Osteoblast (primary cell): ENCODE results near the gene ADGRG4. TPM values are rescaled to one million over a fixed set of nuclear protein-coding genes. Genes with fewer than 3 reads are reported as not detected.

ENCODE experiments used
- DNase-seq: peaks from one replicate; pipeline ENCODE4 v3.0.0; 2011; ENCODE audit warnings: low spot score, mixed read lengths; ENCODE audit not compliant: insufficient read length; ENCODE audit errors: missing footprints
- H2AFZ ChIP-seq: 2 replicates; pipeline ENCODE4 v1.6.0; 2011; ENCODE audit warnings: mild to moderate bottlenecking, low read length
- H3K27ac ChIP-seq: 2 replicates; pipeline ENCODE4 v1.5.1; 2011; ENCODE audit warnings: mild to moderate bottlenecking, low read depth, low read length, moderate library complexity
- H3K27me3 ChIP-seq: 2 replicates; pipeline ENCODE4 v1.6.0; 2012; ENCODE audit warnings: mild to moderate bottlenecking, control low read depth, inconsistent platforms, low read length, moderate library complexity; ENCODE audit not compliant: insufficient read depth
- H3K36me3 ChIP-seq: 2 replicates; pipeline ENCODE4 v1.5.1; 2011; ENCODE audit warnings: mild to moderate bottlenecking, low read length, control low read depth, moderate library complexity; ENCODE audit not compliant: insufficient read depth
- H3K4me1 ChIP-seq: 2 replicates; pipeline ENCODE4 v1.5.1; 2011; ENCODE audit warnings: mild to moderate bottlenecking, low read length, control low read depth, moderate library complexity; ENCODE audit not compliant: insufficient read depth
- H3K4me2 ChIP-seq: 2 replicates; pipeline ENCODE4 v1.6.0; 2011; ENCODE audit warnings: mild to moderate bottlenecking, low read length; ENCODE audit not compliant: insufficient read depth
- H3K4me3 ChIP-seq: fragments of 200-600 bp; sonication (generic); 3 replicates; pipeline ENCODE4 v1.5.1; 2012; ENCODE audit warnings: mild to moderate bottlenecking, low read length, inconsistent platforms; ENCODE audit not compliant: insufficient read depth
- H3K79me2 ChIP-seq: 2 replicates; pipeline ENCODE4 v1.6.0; 2012; ENCODE audit warnings: mild to moderate bottlenecking, low read length, control low read depth, inconsistent platforms; ENCODE audit not compliant: insufficient read depth
- H3K9me3 ChIP-seq: 2 replicates; pipeline ENCODE4 v1.5.1; 2011; ENCODE audit warnings: low read depth, low read length, control low read depth
- H4K20me1 ChIP-seq: 2 replicates; pipeline ENCODE4 v1.6.0; 2012; ENCODE audit warnings: mild to moderate bottlenecking, low read length, control low read depth; ENCODE audit not compliant: insufficient read depth
- total RNA-seq: library from RNA; depleted of rRNA; stranded (reverse); fragments of >200 nt; gene quantifications from 2 replicates; pipeline ENCODE4 v1.2.3, GENCODE V29; 2012
- TF ChIP-seq, protein P1 (sequence below): IDR thresholded peaks from 2 replicates; pipeline ENCODE4 v1.5.1; 2011; ENCODE audit warnings: mild to moderate bottlenecking, low read depth, low read length, moderate library complexity; ENCODE audit errors: extremely low read depth

The ADGRG4 gene
- total RNA-seq, 1 donor, result not detected

DNA sequence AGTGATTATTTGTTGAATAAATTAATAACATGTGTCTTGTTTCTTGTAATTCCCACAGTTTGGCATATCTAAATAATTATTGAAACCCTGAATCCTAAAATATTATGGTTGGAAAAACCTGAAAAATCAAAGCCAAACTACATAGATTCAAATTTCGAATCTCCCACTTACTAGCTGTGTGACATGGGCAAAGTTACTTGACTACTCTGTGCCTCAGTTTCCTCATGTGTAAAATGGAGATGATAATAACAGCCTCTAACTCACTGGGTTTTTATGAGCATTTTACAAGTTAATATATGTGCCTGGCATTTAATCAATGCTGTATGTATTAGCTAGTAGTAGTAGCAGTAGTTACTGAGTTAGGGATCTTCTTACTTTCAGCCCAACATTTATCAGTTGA lies 152.4 kb downstream of the ADGRG4 start:
- Histone ChIP-seq H3K4me3 (no peak overlapping the region), H3K4me1 (no peaks in the 10 kb centered on the region), H3K4me2 (no peak overlapping the region), H3K27ac (no peak overlapping the region), H3K36me3 (no peaks in the 10 kb centered on the region), H4K20me1 (no peaks in the 10 kb centered on the region), H3K79me2 (no peaks in the 10 kb centered on the region), H2AFZ (no peak overlapping the region), H3K9me3 (no peaks in the 10 kb centered on the region), H3K27me3 (no peaks in the 10 kb centered on the region)
- TF ChIP-seq, protein P1, sequence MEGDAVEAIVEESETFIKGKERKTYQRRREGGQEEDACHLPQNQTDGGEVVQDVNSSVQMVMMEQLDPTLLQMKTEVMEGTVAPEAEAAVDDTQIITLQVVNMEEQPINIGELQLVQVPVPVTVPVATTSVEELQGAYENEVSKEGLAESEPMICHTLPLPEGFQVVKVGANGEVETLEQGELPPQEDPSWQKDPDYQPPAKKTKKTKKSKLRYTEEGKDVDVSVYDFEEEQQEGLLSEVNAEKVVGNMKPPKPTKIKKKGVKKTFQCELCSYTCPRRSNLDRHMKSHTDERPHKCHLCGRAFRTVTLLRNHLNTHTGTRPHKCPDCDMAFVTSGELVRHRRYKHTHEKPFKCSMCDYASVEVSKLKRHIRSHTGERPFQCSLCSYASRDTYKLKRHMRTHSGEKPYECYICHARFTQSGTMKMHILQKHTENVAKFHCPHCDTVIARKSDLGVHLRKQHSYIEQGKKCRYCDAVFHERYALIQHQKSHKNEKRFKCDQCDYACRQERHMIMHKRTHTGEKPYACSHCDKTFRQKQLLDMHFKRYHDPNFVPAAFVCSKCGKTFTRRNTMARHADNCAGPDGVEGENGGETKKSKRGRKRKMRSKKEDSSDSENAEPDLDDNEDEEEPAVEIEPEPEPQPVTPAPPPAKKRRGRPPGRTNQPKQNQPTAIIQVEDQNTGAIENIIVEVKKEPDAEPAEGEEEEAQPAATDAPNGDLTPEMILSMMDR, result no peak
- DNase-seq, result no peak

DNA sequence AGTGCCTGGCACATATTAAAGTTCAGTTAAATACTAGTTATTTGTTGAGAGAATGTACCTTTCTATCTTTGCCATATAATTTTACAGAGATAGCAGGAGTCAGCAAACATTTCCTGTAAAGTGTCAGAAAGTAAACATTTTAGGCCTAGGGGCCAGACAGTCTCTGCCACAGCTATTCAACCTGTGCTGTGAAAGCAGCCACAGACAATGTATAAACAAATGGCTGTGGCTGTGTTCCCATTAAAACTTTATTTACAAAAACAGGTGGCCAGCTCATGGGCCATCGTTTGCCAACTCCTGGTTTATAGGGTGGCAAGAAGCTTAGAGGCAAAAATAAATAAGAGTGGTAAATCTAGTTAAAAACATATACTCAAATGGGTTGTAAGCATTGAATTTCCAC lies 153.0 kb downstream of the ADGRG4 start:
- H3K27me3 ChIP-seq, result no peaks in the 10 kb centered on the region
- H3K27ac ChIP-seq, result no peak overlapping the region
- no peak overlapping the region for H3K4me3 ChIP-seq
- no peaks in the 10 kb centered on the region for H3K4me1 ChIP-seq
- no peak for DNase-seq
- no peak overlapping the region for H3K4me2 ChIP-seq
- TF ChIP-seq, protein P1, result no peak
- no peaks in the 10 kb centered on the region for H3K36me3 ChIP-seq
- no peak overlapping the region for H2AFZ ChIP-seq
- H4K20me1 ChIP-seq, result no peaks in the 10 kb centered on the region
- no peaks in the 10 kb centered on the region for H3K9me3 ChIP-seq
- no peaks in the 10 kb centered on the region for H3K79me2 ChIP-seq

DNA sequence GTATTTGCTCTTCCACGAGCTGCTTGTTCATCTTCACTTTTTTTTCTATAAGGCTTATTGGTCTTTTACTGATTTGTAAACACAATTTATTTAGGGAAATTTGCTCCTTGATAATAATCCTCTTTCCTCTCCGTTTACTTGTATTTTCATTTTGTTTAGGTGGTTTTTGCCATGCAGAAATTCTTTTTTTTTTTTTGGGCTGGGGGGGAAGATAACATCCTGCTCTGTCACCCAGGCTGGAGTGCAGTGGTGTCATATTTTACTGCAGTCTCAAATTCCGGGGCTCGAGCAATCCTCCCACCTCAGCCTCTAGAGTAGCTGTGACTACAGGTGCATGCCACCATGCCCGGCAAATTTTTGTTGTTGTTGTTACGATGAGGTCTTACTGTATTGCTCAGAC lies 155.4 kb downstream of the ADGRG4 start:
- TF ChIP-seq, protein P1, result no peak
- H3K4me3 ChIP-seq, result no peak overlapping the region
- H4K20me1 ChIP-seq, result no peaks in the 10 kb centered on the region
- H2AFZ ChIP-seq, result no peak overlapping the region
- H3K9me3 ChIP-seq, result no peaks in the 10 kb centered on the region
- no peak overlapping the region for H3K4me2 ChIP-seq
- no peaks in the 10 kb centered on the region for H3K27me3 ChIP-seq
- no peaks in the 10 kb centered on the region for H3K4me1 ChIP-seq
- DNase-seq, result no peak
- no peaks in the 10 kb centered on the region for H3K79me2 ChIP-seq
- H3K36me3 ChIP-seq, result no peaks in the 10 kb centered on the region
- H3K27ac ChIP-seq, result no peak overlapping the region

DNA sequence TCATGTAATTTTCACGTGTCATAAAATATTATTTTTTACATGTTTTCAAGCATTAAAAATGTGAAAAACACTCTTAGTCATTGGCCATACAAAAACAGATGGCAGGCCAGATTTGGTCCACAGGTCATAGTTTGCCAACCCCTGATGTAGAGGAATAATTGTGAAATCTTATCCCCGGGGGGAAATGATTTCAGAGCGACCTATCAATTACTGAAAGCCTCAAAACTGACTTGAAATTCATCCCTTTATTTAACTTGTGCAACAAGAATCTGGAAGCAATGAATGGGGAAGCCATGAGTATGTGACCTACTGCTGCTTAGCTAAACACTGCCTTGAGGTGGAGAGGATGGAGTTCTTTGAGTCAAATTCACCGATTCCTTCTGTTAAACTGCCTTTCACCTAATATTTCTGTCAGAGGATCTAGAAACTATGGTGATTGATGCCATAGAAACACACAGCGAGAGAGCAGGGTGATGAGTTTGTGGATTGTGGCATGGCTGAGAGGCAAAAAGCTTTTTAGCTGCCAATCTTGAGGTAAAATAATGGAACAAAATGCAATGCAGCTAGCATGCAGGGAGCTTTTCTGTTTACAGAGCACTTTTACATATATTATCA lies 156.6 kb downstream of the ADGRG4 start:
- Histone ChIP-seq H3K27me3 (no peaks in the 10 kb centered on the region), H3K4me2 (no peak overlapping the region), H2AFZ (no peak overlapping the region), H3K27ac (no peak overlapping the region), H3K4me1 (no peaks in the 10 kb centered on the region), H4K20me1 (no peaks in the 10 kb centered on the region), H3K4me3 (no peak overlapping the region), H3K9me3 (no peaks in the 10 kb centered on the region), H3K79me2 (no peaks in the 10 kb centered on the region), H3K36me3 (no peaks in the 10 kb centered on the region)
- TF ChIP-seq, protein P1, result no peak
- DNase-seq, result no peak
